Thyroid gland (tissue), 4 donors: ENCODE measurements around the gene FAM78A. TPM values are rescaled to one million over a fixed set of nuclear protein-coding genes. Genes with fewer than 3 reads are reported as not detected.
A peak's percentile ranks its signal among the peaks of the same experiment; 100 is the strongest.

Experiments used
- DNase-seq, 2 donors: peaks; one replicate each; pipeline ENCODE4 v3.0.0-alpha.2; 2019
- H3K27ac ChIP-seq, 3 donors: fragments of 200-600 bp; sonication (generic); 1 replicate in 2 of 3; 2 replicates in 1 of 3; pipeline ENCODE4 v1.5.1; 2016 to 2019; ENCODE audit warnings: mild to moderate bottlenecking in 1 of 3, moderate library complexity in 1 of 3
- H3K27me3 ChIP-seq: fragments of 200-600 bp; sonication (generic); one replicate; pipeline ENCODE4 v1.5.1; 2019
- H3K36me3 ChIP-seq, 2 donors: fragments of 200-600 bp; sonication (generic); one replicate each; pipeline ENCODE4 v1.5.1; 2016 to 2019
- H3K4me1 ChIP-seq, 2 donors: fragments of 200-600 bp; sonication (generic); one replicate each; pipeline ENCODE4 v1.5.1; 2017 to 2019
- H3K4me3 ChIP-seq, 3 donors: fragments of 200-600 bp; sonication (generic); replicated peaks in 1 of 3; 1 replicate in 2 of 3; 2 replicates in 1 of 3; pipeline ENCODE4 v1.5.1; 2016; ENCODE audit warnings: mild to moderate bottlenecking in 1 of 3
- H3K9me3 ChIP-seq: fragments of 200-600 bp; sonication (generic); one replicate; pipeline ENCODE4 v1.5.1; 2017
- CTCF ChIP-seq, 6 experiments: fragments of 200-600 bp in 3 of 6; fragments of 450-650 bp in 3 of 6; sonication (generic) in 3 of 6; IDR thresholded peaks; one replicate each; pipeline ENCODE4 v1.5.1; 2016 to 2019; ENCODE audit warnings: antibody characterized with exemption in 6 of 6, mild to moderate bottlenecking in 2 of 6, inconsistent platforms in 1 of 6, moderate library complexity in 1 of 6
- POLR2A ChIP-seq, 2 donors: fragments of 450-650 bp; IDR thresholded peaks; one replicate each; pipeline ENCODE4 v1.6.1; 2017; ENCODE audit warnings: antibody characterized with exemption in 2 of 2, mild to moderate bottlenecking in 2 of 2, moderate library complexity in 1 of 2
- WGBS, 2 donors: methylation state at CpG; one replicate each; pipeline ENCODE4 v1.1.5; 2017; 5-methylcytosine and 5-hydroxymethylcytosine counted together
- intact Hi-C: fragments of 100-400 bp; cut with DNase I; formaldehyde crosslinking; loops from one replicate; pipeline ENCODE4 v1.15.1; 2023
- total RNA-seq, 4 donors: library from RNA; depleted of rRNA; stranded (reverse); fragments of >200 nt; gene quantifications; one replicate each; pipeline ENCODE4 v1.2.3, GENCODE V29; 2016

The FAM78A gene
- total RNA-seq, 4 donors from 2014 or later = 1.1 to 3.4 (median 1.6) TPM

- intact Hi-C loops = no loop called here
- Histone ChIP-seq H3K9me3 (no peaks in the 10 kb centered on the region), H3K27me3 (no peaks in the 10 kb centered on the region), H3K36me3 (no peaks in the 10 kb centered on the region), H3K4me1 (no peaks in the 10 kb centered on the region), H3K4me3 (no peak overlapping the region), H3K27ac (no peak overlapping the region)
- 87 to 93% methylated on average over 5 to 6 of the region's 7 CpGs for WGBS, 2 donors
- TF ChIP-seq CTCF (IDR thresholded peaks at IDR 0.05) = no peak
- no peak for TF ChIP-seq POLR2A (IDR thresholded peaks at IDR 0.05)
- no peak for DNase-seq
These were observed 15.5 kb upstream of the FAM78A start for GRCh38 chr9:131291795-131292315.

GRCh38 chr9:131290767-131291370 lies 14.6 kb upstream of the FAM78A start:
- H3K4me3 ChIP-seq = no peak overlapping the region
- no peaks in the 10 kb centered on the region for H3K36me3 ChIP-seq
- intact Hi-C loops = no loop called here
- no peak overlapping the region for H3K27ac ChIP-seq
- H3K9me3 ChIP-seq = no peaks in the 10 kb centered on the region
- no peaks in the 10 kb centered on the region for H3K27me3 ChIP-seq
- WGBS, 2 donors = 82 to 88% methylated on average over 12 to 17 of the region's 17 CpGs
- no peaks in the 10 kb centered on the region for H3K4me1 ChIP-seq
- no peak for TF ChIP-seq POLR2A (IDR thresholded peaks at IDR 0.05)
- TF ChIP-seq CTCF (IDR thresholded peaks at IDR 0.05) = no peak
- no peak for DNase-seq

GRCh38 chr9:131290036-131290766 lies 13.9 kb upstream of the FAM78A start:
- no peak for DNase-seq
- intact Hi-C loops = no loop called here

GRCh38 chr9:131289301-131290035 lies 13.2 kb upstream of the FAM78A start, which contains the start of gene PLPP7:
PLPP7 (plus strand) TSS chr9:131289723; CDS start chr9:131289998, 275 bp downstream.
- H3K9me3 ChIP-seq = no peaks in the 10 kb centered on the region
- no peaks in the 10 kb centered on the region for H3K27me3 ChIP-seq
- H3K27ac ChIP-seq = no peak within 1 kb of the TSS
- no peaks in the 10 kb centered on the region for H3K36me3 ChIP-seq
- WGBS, 2 donors = 61 to 71% methylated on average over 6 to 23 of the region's 28 CpGs
- intact Hi-C loops = no loop called here
- peak within 1 kb of the TSS in 1 of 3 donors; percentile 24 for H3K4me3 ChIP-seq
- H3K4me1 ChIP-seq = no peaks in the 10 kb centered on the region
- TF ChIP-seq POLR2A (IDR thresholded peaks at IDR 0.05) = no peak
- no peak for TF ChIP-seq CTCF (IDR thresholded peaks at IDR 0.05)
- DNase-seq = no peak

More at GRCh38 chr9:131290036-131290766, 13.9 kb upstream of the FAM78A start:
- TF ChIP-seq CTCF (IDR thresholded peaks at IDR 0.05) (no peak), POLR2A (IDR thresholded peaks at IDR 0.05) (no peak)
- Histone ChIP-seq H3K4me1 (no peaks in the 10 kb centered on the region), H3K36me3 (no peaks in the 10 kb centered on the region), H3K27ac (no peak overlapping the region), H3K4me3 (peak overlapping the region in 1 of 3 donors; percentile 24), H3K9me3 (no peaks in the 10 kb centered on the region), H3K27me3 (no peaks in the 10 kb centered on the region)
- 84 to 93% methylated on average over 3 to 7 of the region's 34 CpGs for WGBS, 2 donors
